Measurements from ENCODE around the gene SPRING1. TPM values are rescaled to one million over a fixed set of nuclear protein-coding genes. Genes with fewer than 3 reads are reported as not detected.

SPRING1 gene
- total and polyA plus RNA-seq, 2 donors (not counting 1 experiment from before 2014, with no cell fraction given), result 12.9 to 43.7 TPM

GRCh38 chr12:116698554-116699075, 39.3 kb downstream of the SPRING1 start:
- Mint-ChIP-seq H3K27me3 (peaks cover 31% of the 10 kb centered on the region), H3K27ac (no peak overlapping the region), H3K4me3 (no peak overlapping the region), H3K9me3 (ENCODE audit: insufficient read depth) (no peaks in the 10 kb centered on the region), H3K4me1 (peaks cover 29% of the 10 kb centered on the region)
- ATAC-seq (ENCODE audit: low read depth) (no peak), DNase-seq (no peak)
- Histone ChIP-seq H3K4me2 (replicated peaks; ENCODE audit: low read depth, low read length, poor library complexity, severe bottlenecking) (no peak overlapping the region), H3K4me1 (ENCODE audit: control insufficient read depth in 2 of 2, insufficient read depth in 2 of 2, low read length in 2 of 2) (peaks cover 28 to 29% of the 10 kb centered on the region in 2 donors), H2AFZ (ENCODE audit: insufficient read depth, low read depth, low read length, poor library complexity, severe bottlenecking) (no peak overlapping the region), H3K9me3 (ENCODE audit: control extremely low read depth in 1 of 3, control insufficient read depth in 2 of 3, insufficient read depth in 1 of 3, low read length in 2 of 3) (peaks cover 0 to 3% (median 0%) of the 10 kb centered on the region in 3 donors), H4K20me1 (ENCODE audit: control insufficient read depth, insufficient read depth, low read length, poor library complexity, severe bottlenecking) (no peaks in the 10 kb centered on the region), H3K4me3 (ENCODE audit: control extremely low read depth in 1 of 5, extremely low read depth in 1 of 5, insufficient read depth in 1 of 5, low read depth in 2 of 5, low read length in 4 of 5) (no peak overlapping the region), H3K79me2 (ENCODE audit: control insufficient read depth, insufficient read depth, low read length) (no peaks in the 10 kb centered on the region), H3K36me3 (replicated peaks in 1 of 2; ENCODE audit: control extremely low read depth in 1 of 2, control insufficient read depth in 1 of 2, extremely low read depth in 1 of 2, insufficient read depth in 2 of 2, low read length in 1 of 2) (no peaks in the 10 kb centered on the region), H3K27me3 (replicated peaks in 1 of 4; ENCODE audit: control extremely low read depth in 1 of 4, control insufficient read depth in 3 of 4, insufficient read depth in 4 of 4, low read length in 3 of 4) (peaks cover 0 to 31% (median 14%) of the 10 kb centered on the region in 4 experiments), H3K27ac (ENCODE audit: low read length in 2 of 2) (no peak overlapping the region), H3K9ac (ENCODE audit: low read length) (no peak overlapping the region)
- intact Hi-C loops (cut with micrococcal nuclease), result no loop called here
- no CpG with 5 or more reads among the region's 2 CpGs for WGBS (ENCODE audit: insufficient coverage)
- no peak for TF ChIP-seq EZH2 (IDR thresholded peaks at IDR 0.05; ENCODE audit: borderline replicate concordance, insufficient read depth, low read depth, low read length, poor library complexity, severe bottlenecking)
- no peak for TF ChIP-seq CTCF (IDR thresholded peaks at IDR 0.05)
- POLR2A ChIA-PET, result no interaction called here
- CTCF ChIA-PET, result interaction anchor here (1.4 to 3.7 kb wide), 5 partner anchors 11 to 701 kb away, joined by 3 to 15 read pairs (median 4); no protein-coding TSS in a partner anchor

- H3K4me3 ChIP-seq (ENCODE audit: control extremely low read depth in 1 of 5, extremely low read depth in 1 of 5, insufficient read depth in 1 of 5, low read depth in 2 of 5, low read length in 4 of 5), result no peak overlapping the region
- H4K20me1 ChIP-seq (ENCODE audit: control insufficient read depth, insufficient read depth, low read length, poor library complexity, severe bottlenecking), result no peaks in the 10 kb centered on the region
- no peaks in the 10 kb centered on the region for H3K79me2 ChIP-seq (ENCODE audit: control insufficient read depth, insufficient read depth, low read length)
- no peak overlapping the region for H3K4me2 ChIP-seq (replicated peaks; ENCODE audit: low read depth, low read length, poor library complexity, severe bottlenecking)
- Mint-ChIP-seq H3K4me3 (no peak overlapping the region), H3K9me3 (ENCODE audit: insufficient read depth) (no peaks in the 10 kb centered on the region), H3K27ac (no peak overlapping the region), H3K4me1 (peaks cover 32% of the 10 kb centered on the region), H3K27me3 (peaks cover 33% of the 10 kb centered on the region)
- POLR2A ChIA-PET, result no interaction called here
- ATAC-seq (ENCODE audit: low read depth), result no peak
- CTCF ChIA-PET, result interaction anchor here (1.5 to 3.7 kb wide), 4 partner anchors 10 to 700 kb away, joined by 3 to 15 read pairs (median 6); no protein-coding TSS in a partner anchor
- no peak overlapping the region for H2AFZ ChIP-seq (ENCODE audit: insufficient read depth, low read depth, low read length, poor library complexity, severe bottlenecking)
- peaks cover 33 to 34% of the 10 kb centered on the region in 2 donors for H3K4me1 ChIP-seq (ENCODE audit: control insufficient read depth in 2 of 2, insufficient read depth in 2 of 2, low read length in 2 of 2)
- 100% methylated on average over 1 of the region's 8 CpGs for WGBS (ENCODE audit: insufficient coverage)
- TF ChIP-seq EZH2 (IDR thresholded peaks at IDR 0.05; ENCODE audit: borderline replicate concordance, insufficient read depth, low read depth, low read length, poor library complexity, severe bottlenecking), result no peak
- no peak for TF ChIP-seq CTCF (IDR thresholded peaks at IDR 0.05)
- H3K9me3 ChIP-seq (ENCODE audit: control extremely low read depth in 1 of 3, control insufficient read depth in 2 of 3, insufficient read depth in 1 of 3, low read length in 2 of 3), result peaks cover 0 to 3% (median 0%) of the 10 kb centered on the region in 3 donors
- H3K9ac ChIP-seq (ENCODE audit: low read length), result no peak overlapping the region
- H3K27ac ChIP-seq (ENCODE audit: low read length in 2 of 2), result no peak overlapping the region
- DNase-seq, result no peak
- intact Hi-C loops (cut with micrococcal nuclease), result no loop called here
- no peaks in the 10 kb centered on the region for H3K36me3 ChIP-seq (replicated peaks in 1 of 2; ENCODE audit: control extremely low read depth in 1 of 2, control insufficient read depth in 1 of 2, extremely low read depth in 1 of 2, insufficient read depth in 2 of 2, low read length in 1 of 2)
- H3K27me3 ChIP-seq (replicated peaks in 1 of 4; ENCODE audit: control extremely low read depth in 1 of 4, control insufficient read depth in 3 of 4, insufficient read depth in 4 of 4, low read length in 3 of 4), result peaks cover 0 to 35% (median 16%) of the 10 kb centered on the region in 4 experiments
These were observed 39.8 kb downstream of the SPRING1 start for GRCh38 chr12:116698116-116698515.

Data from B cell (primary cell).